Hematopoietic multipotent progenitor cell (in vitro differentiated cells): ENCODE results near the gene ATAD2B. TPM values are rescaled to one million over a fixed set of nuclear protein-coding genes. Genes with fewer than 3 reads are reported as not detected.

ENCODE experiments used
- DNase-seq, 3 donors: peaks; one replicate each; pipeline ENCODE4 v3.0.0-alpha.2; 2011 to 2015; ENCODE audit warnings: low read depth in 2 of 3, low spot score in 2 of 3
- total RNA-seq: library from RNA; depleted of rRNA; stranded (reverse); fragments of >200 nt; gene quantifications from one replicate; pipeline ENCODE4 v1.2.3, GENCODE V29; 2012

ATAD2B gene
- total RNA-seq, 1 donor, result 11.8 TPM

GRCh38 chr2:23706613-23707078 is 220.3 kb downstream of the ATAD2B start:
- DNase-seq, result no peak

- DNase-seq, result no peak
These were observed 220.9 kb downstream of the ATAD2B start for GRCh38 chr2:23705771-23706612.

DNA sequence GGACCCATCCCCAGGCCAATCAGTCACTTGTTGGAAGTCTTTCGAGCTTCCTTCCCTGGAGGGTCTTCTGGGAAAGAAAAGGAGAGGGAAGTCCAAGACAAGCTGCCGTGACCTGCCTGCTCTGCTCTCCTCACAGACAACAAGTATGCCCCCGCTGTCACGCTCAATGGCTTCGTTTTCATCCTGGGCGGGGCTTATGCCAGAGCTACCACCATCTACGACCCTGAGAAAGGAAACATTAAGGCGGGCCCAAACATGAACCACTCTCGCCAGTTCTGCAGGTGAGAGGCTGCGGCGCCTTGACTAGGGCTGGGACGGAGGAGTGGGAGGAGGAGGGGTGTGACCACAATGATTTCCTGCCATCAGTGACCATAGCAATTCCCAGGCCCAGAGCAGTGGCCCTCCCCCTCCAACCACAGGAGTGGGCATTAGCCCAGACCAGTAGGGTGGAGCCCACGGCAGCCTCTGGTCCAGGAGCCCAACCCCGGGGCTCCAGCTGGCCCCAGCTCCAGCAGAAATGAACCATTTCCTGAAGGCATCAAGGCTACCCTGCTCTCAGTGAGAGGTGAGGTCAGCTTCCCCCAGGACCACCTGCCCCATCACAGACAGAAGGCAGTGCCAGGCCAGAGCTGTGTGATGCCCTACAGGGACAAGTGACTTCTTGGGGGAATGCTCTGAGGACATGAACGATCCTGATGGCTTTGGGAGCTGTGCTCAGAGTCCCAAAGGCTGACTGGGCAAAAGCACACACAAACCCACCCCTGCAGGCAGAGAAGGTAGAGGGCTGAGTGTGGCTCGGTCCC is 223.1 kb downstream of the ATAD2B start:
- DNase-seq, result no peak

- DNase-seq, result no peak
These were observed 223.8 kb downstream of the ATAD2B start for GRCh38 chr2:23703037-23703582.

- no peak for DNase-seq
These were observed 226.3 kb downstream of the ATAD2B start for GRCh38 chr2:23700627-23701026.

DNA sequence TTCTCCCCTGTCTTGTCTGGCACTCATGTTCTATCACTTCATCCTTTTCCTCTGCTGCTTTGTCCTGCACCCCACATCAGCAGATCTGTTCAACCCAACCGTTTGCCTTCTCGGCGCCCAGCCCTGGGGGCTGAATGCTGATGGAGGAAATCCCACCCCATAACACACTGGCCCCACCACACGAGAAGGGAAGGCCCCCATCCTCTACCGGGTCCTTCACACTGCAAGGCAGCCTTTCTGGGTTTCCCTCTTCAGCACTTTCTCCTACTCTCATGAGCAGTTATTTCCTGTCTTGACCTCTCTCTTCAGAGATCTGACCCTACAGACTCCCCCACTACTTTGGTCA is 227.4 kb downstream of the ATAD2B start:
- DNase-seq, result no peak

- no peak for DNase-seq
These were observed 228.0 kb downstream of the ATAD2B start for GRCh38 chr2:23698721-23699579.

Other genes with a start within 250 kb of the ATAD2B start
- gene UBXN2A, start 13.3 kb upstream of the ATAD2B start, total RNA-seq, result 5.7 TPM
- 4.8 TPM for gene MFSD2B, start 83.0 kb upstream of the ATAD2B start, total RNA-seq
- gene WDCP, start 120.3 kb upstream of the ATAD2B start, total RNA-seq, result 7.8 TPM
- 3.5 TPM for gene FKBP1B, start 122.6 kb upstream of the ATAD2B start, total RNA-seq
- gene SF3B6, start 149.2 kb upstream of the ATAD2B start, total RNA-seq, result 52.8 TPM
- 29.6 TPM for gene TP53I3, start 157.7 kb upstream of the ATAD2B start, total RNA-seq
- 0.81 TPM for gene PFN4, start 196.2 kb upstream of the ATAD2B start, total RNA-seq
- 8.1 TPM for gene FAM228B, start 196.3 kb upstream of the ATAD2B start, total RNA-seq
- 0.27 TPM for gene FAM228A, start 247.9 kb upstream of the ATAD2B start, total RNA-seq